Right lobe of liver (tissue), 6 donors: Measurements from ENCODE around the gene GARIN5B. TPM values are rescaled to one million over a fixed set of nuclear protein-coding genes. Genes with fewer than 3 reads are reported as not detected.

ENCODE experiments used
- ATAC-seq, 4 donors: fragments of 200-7000 bp; cut with Tn5 transposase; one replicate each; pipeline ENCODE4 v1.9.1; 2020; ENCODE audit warnings: mild to moderate bottlenecking in 4 of 4, moderate library complexity in 4 of 4
- DNase-seq, 3 donors: peaks; one replicate each; pipeline ENCODE4 v3.0.0-alpha.2; 2020
- H3K27ac ChIP-seq, 3 donors: fragments of 200-600 bp; one replicate each; pipeline ENCODE4 v1.8.0; 2022
- H3K27me3 ChIP-seq, 2 donors: fragments of 200-600 bp; one replicate each; pipeline ENCODE4 v1.8.0; 2022
- H3K36me3 ChIP-seq, 4 donors: fragments of 200-600 bp; sonication (generic) in 1 of 4; one replicate each; pipeline versions ENCODE4 v1.5.1 to v1.8.0; 2017 to 2022; ENCODE audit warnings: control low read depth in 1 of 4
- H3K4me1 ChIP-seq, 4 donors: fragments of 200-600 bp; sonication (generic) in 1 of 4; one replicate each; pipeline versions ENCODE4 v1.5.1 to v1.8.0; 2017 to 2022; ENCODE audit warnings: control low read depth in 1 of 4
- H3K4me3 ChIP-seq, 3 donors: fragments of 200-600 bp; one replicate each; pipeline ENCODE4 v1.8.0; 2022
- H3K9me3 ChIP-seq, 4 donors: fragments of 200-600 bp; sonication (generic) in 1 of 4; one replicate each; pipeline versions ENCODE4 v1.5.1 to v1.8.0; 2017 to 2022; ENCODE audit warnings: control low read depth in 1 of 4
- POLR2A ChIP-seq: fragments of 450-650 bp; IDR thresholded peaks from one replicate; pipeline ENCODE4 v1.6.1; 2017; ENCODE audit warnings: antibody characterized with exemption, mild to moderate bottlenecking
- WGBS: methylation state at CpG from one replicate; pipeline ENCODE4 v1.1.6; 2018; ENCODE audit warnings: low coverage, low lambda C conversion rate; ENCODE audit not compliant: insufficient coverage; ENCODE audit errors: missing lambda C conversion rate; 5-methylcytosine and 5-hydroxymethylcytosine counted together
- intact Hi-C, 2 donors: fragments of 100-400 bp; cut with DNase I; formaldehyde crosslinking; loops; one replicate each; pipeline versions ENCODE4 v1.11.2 to v1.14.1; 2022
- total RNA-seq, 6 experiments: library from RNA; depleted of rRNA in 2 of 6; stranded (reverse); fragments of >200 nt in 2 of 6; fragmentation: NEBNext Ultra II Directional in 3 of 6; extraction: Animal tissue kit (Norgen Biotek cat#: 25700) in 3 of 6; gene quantifications; one replicate each; pipeline versions ENCODE4 v1.1.0 to v1.2.4, GENCODE V29; 2016 to 2023
- TF ChIP-seq, protein P1 (sequence below), 4 donors: fragments of 200-600 bp in 3 of 4; fragments of 450-650 bp in 1 of 4; IDR thresholded peaks; one replicate each; pipeline versions ENCODE4 v1.5.1 to v1.8.0; 2016 to 2022; ENCODE audit warnings: antibody characterized with exemption in 4 of 4, mild to moderate bottlenecking in 2 of 4
- donor health status: DM: no; HTN: yes; CAD: no.
- donor health status: DM: no; HTN: no; CAD: no.
- donor health status: DM: no; HTN: no; CAD: no.
- donor health status: DM: no; HTN: yes; CAD: no.
- donor health status: DM: no; HTN: yes; CAD: no.

GARIN5B gene
- total RNA-seq, 6 experiments from 2014 or later, result not detected

DNA sequence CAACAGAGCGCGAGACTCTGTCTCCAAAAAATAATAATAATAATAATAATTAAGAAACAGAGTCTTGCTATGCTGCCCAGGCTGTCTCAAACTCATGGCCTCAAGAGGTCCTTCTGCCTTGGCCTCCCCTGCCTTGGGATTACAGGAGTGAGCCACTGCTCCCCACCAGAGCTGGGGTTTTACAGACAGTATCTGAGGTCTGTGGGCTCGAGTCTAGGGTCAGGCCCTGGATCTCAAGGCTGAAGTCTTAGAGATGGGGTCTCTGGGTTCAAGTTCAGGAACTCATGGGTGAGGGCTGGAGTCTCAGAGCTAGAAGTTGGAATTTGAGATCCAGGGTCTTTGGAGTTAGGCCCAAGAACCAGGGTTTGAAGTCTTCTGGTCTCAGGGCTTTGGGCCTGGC is 3.7 kb upstream of the GARIN5B start:
- no peaks in the 10 kb centered on the region for H3K9me3 ChIP-seq
- no peaks in the 10 kb centered on the region for H3K36me3 ChIP-seq
- ATAC-seq (no peak), DNase-seq (no peak)
- WGBS, result 92% methylated on average over 2 of the region's 3 CpGs
- peaks cover 0 to 13% of the 10 kb centered on the region in 2 donors for H3K27me3 ChIP-seq
- H3K4me3 ChIP-seq, result no peak overlapping the region
- TF ChIP-seq POLR2A, result no peak
- TF ChIP-seq, protein P1, sequence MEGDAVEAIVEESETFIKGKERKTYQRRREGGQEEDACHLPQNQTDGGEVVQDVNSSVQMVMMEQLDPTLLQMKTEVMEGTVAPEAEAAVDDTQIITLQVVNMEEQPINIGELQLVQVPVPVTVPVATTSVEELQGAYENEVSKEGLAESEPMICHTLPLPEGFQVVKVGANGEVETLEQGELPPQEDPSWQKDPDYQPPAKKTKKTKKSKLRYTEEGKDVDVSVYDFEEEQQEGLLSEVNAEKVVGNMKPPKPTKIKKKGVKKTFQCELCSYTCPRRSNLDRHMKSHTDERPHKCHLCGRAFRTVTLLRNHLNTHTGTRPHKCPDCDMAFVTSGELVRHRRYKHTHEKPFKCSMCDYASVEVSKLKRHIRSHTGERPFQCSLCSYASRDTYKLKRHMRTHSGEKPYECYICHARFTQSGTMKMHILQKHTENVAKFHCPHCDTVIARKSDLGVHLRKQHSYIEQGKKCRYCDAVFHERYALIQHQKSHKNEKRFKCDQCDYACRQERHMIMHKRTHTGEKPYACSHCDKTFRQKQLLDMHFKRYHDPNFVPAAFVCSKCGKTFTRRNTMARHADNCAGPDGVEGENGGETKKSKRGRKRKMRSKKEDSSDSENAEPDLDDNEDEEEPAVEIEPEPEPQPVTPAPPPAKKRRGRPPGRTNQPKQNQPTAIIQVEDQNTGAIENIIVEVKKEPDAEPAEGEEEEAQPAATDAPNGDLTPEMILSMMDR (IDR thresholded peaks at IDR 0.05), result no peak
- H3K27ac ChIP-seq, result no peak overlapping the region
- intact Hi-C loops, result no loop called here
- no peaks in the 10 kb centered on the region for H3K4me1 ChIP-seq

DNA sequence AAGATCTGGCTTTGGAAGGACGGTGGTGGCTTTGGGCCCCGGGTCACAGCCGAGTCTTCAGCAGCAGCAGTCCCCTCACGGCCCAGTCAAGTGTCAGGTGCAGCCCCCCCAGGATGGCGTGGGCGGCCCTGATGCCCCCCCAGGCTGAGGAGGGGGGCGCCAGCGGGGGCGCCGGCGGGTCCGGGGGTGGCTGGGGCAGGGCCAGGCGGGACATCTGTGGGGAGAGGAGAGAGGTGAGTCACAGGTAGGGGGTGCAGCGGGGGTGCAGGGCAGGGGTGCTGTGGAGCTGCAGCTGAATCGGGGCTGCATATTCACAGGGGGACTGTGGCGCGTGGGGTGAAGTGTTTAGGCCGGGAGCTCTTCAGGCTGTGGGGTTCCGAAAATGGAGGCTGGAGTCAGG is 2.9 kb upstream of the GARIN5B start:
- H3K27me3 ChIP-seq, result peaks cover 0 to 5% of the 10 kb centered on the region in 2 donors
- H3K9me3 ChIP-seq, result no peaks in the 10 kb centered on the region
- DNase-seq, result no peak
- TF ChIP-seq POLR2A, result no peak
- TF ChIP-seq, protein P1 (IDR thresholded peaks at IDR 0.05), result no peak
- H3K4me3 ChIP-seq, result no peak overlapping the region
- H3K4me1 ChIP-seq, result no peaks in the 10 kb centered on the region
- no peaks in the 10 kb centered on the region for H3K36me3 ChIP-seq
- no peak for ATAC-seq
- H3K27ac ChIP-seq, result no peak overlapping the region
- intact Hi-C loops, result no loop called here
- WGBS, result 89% methylated on average over 3 of the region's 19 CpGs

DNA sequence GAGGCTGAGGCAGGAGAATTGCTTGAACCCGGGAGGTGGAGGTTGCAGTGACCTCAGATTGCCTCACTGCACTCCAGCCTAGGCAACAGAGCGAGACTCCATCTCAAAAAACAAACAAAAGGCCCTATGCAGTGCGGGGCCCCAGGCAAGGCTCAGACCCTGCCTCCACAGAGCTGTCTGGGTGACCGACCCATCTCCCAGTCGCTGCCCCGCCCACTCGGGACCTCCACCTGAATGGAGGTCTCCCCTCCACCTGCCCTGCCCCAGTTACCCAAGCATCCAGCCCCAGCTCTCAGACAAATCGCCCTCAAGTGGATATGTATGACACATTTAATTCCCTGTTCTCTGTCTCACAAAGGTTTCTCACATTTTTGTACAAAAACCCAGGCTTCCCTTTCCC is 2.2 kb upstream of the GARIN5B start:
- TF ChIP-seq, protein P1 (IDR thresholded peaks at IDR 0.05), result no peak
- TF ChIP-seq POLR2A, result no peak
- no peak for DNase-seq

DNA sequence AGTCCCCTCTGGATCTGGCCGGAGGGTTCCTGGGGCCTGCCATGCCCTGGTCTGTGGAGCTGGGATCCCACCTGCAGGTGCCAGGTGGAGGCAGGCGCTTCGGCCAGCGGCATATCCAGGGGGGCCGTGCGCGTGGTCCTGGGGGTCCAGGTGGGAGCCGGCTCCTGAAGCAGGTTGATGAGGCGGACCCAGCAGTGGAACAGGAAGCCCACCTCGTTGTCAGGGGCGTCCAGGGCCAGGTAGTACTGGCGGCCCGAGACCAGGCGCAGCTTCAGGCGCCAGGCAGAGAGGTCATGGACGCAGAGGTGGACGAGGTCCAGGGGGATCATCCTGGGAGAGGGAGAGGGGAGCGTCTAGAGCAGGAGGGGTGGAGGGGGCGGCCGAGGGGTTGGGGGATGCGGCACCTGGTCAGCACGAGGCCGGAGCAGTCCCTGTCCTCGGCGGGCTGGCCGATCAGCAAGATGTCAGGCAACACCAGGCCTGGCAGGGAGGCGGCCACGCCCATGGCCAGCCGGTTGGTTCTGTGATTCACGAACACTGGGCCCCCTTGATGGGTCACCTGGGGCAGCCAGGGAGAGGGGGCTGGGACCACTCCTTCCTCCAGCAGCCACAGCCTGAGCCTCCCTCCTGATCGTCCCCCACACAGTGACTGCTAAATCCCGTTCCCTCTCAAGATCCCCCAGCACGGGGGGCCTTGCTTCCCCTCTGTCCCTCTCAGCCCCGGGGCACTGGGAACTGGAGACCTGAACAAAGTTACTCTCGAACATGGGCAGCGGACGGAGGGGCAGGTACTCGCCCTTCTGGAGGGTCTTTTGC is 678 bp downstream of the GARIN5B start:
- Histone ChIP-seq H3K27me3 (no peaks in the 10 kb centered on the region), H3K36me3 (no peaks in the 10 kb centered on the region), H3K27ac (no peak overlapping the region), H3K9me3 (no peaks in the 10 kb centered on the region), H3K4me1 (no peaks in the 10 kb centered on the region), H3K4me3 (no peak overlapping the region)
- WGBS, result 40% methylated on average over 2 of the region's 38 CpGs
- no peak for TF ChIP-seq POLR2A
- TF ChIP-seq, protein P1 (IDR thresholded peaks at IDR 0.05), result no peak
- DNase-seq, result no peak
- ATAC-seq, result no peak
- intact Hi-C loops, result no loop called here

More for the DNA sequence above, 2.2 kb upstream of the GARIN5B start:
- no peaks in the 10 kb centered on the region for H3K9me3 ChIP-seq
- intact Hi-C loops, result no loop called here
- H3K27me3 ChIP-seq, result peaks cover 0 to 5% of the 10 kb centered on the region in 2 donors
- ATAC-seq, result no peak
- WGBS, result 76% methylated on average over 2 of the region's 8 CpGs
- no peaks in the 10 kb centered on the region for H3K36me3 ChIP-seq
- no peak overlapping the region for H3K4me3 ChIP-seq
- H3K27ac ChIP-seq, result no peak overlapping the region
- H3K4me1 ChIP-seq, result no peaks in the 10 kb centered on the region
